Smooth muscle cell of the brain vasculature (primary cell): ENCODE results near the gene UFSP1.

ENCODE experiments used
- DNase-seq: peaks from one replicate; pipeline ENCODE4 v3.0.0-alpha.2; 2012; ENCODE audit warnings: low read depth, low spot score

UFSP1 gene

DNA sequence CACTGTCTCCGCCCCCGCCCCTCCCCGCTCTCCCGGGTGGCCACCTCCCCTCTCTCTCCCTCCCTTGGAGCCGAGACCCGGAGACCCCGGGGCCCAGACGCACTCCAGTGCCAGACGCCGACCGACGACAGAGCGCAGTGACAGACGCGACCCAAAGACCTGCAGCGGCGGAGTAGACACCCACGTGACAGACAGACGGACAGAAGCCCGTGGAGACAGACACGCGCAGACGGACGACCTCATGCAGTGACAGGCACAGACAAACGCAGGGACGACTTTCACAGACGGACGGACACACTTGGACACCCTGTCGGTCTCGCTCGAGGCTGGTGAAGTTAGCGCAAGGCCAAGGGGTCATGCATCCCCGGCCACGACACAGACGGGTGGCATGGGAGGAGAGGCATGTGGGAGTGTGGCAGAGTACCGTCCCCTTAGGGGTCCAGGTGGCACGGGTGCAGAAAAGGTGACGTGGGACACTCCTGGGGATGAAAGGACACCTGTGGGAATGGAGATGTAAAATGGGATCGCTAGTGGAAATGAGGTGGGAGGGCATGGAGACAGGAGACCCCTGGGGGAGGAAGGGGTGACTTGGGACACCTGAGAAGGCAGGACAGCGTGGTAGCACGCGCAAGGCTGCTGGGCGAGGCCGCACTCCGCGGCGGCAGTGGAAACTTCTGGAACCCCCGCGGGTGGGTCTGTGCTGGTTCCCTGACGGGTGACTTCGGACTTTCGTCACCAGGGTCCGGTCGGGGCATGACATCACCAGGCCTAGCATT is 6.6 kb upstream of the UFSP1 start:
- no peak for DNase-seq

DNA sequence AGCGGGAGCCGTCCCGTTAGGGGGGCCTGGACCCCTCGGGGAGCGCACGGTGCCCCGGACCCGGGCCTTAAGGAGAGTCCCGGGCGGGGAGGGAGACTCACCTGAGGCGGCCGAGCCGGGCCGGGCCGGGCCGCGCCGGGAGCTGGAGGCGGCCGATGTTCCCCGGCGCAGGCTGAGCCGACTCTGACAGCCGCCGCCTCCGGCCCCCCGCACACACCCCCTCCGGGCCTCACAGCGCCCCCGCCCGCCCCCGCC is 6.1 kb upstream of the UFSP1 start, which contains the start of gene ACHE:
TSS of gene ACHE (minus strand) at position 188 of the 255 bp plus-strand sequence. CDS start 1,656 bp downstream, outside the sequence.
- no peak for DNase-seq

DNA sequence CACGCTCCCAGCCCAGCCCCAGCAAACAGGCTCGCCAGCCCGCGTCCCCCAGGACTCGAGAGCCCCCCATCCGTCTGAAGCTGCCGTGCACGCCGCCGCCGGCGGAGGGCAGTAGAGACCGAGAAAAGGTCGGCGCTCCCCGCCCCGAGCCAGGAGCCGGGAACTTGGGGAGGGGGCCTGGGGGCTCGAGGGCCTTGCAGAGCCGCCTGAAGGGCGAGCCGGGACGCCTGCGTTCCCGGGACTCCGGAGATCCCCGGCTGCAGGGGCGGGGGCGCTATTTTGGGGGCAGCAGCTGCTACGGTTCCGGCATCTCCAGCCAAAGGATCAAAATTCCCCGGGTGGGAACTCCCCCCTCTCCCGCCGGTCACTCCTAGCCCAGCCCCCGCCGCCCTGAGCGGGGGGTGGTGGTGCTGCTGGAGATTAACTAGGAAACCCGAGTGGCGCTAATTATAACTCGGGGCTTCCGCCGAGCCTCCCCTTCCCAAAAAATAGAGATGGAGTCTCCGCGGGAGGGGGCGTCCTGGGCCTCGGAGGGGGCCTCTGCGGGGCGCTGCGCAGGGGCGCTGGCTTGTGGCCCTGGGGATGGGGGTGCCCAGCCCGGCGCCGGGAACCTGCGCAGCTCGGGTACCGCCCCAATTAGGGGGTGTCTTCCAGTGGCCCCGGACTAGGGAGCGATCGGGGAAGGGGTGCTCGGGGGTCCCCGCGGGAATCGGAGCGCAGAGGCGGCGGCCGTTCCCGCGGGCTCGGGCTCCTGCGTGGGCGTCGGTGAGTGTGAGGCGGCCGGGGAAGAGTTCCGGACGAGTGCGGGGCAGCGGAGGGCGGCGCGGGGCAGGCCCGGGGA is 5.6 kb upstream of the UFSP1 start:
- no peak for DNase-seq

DNA sequence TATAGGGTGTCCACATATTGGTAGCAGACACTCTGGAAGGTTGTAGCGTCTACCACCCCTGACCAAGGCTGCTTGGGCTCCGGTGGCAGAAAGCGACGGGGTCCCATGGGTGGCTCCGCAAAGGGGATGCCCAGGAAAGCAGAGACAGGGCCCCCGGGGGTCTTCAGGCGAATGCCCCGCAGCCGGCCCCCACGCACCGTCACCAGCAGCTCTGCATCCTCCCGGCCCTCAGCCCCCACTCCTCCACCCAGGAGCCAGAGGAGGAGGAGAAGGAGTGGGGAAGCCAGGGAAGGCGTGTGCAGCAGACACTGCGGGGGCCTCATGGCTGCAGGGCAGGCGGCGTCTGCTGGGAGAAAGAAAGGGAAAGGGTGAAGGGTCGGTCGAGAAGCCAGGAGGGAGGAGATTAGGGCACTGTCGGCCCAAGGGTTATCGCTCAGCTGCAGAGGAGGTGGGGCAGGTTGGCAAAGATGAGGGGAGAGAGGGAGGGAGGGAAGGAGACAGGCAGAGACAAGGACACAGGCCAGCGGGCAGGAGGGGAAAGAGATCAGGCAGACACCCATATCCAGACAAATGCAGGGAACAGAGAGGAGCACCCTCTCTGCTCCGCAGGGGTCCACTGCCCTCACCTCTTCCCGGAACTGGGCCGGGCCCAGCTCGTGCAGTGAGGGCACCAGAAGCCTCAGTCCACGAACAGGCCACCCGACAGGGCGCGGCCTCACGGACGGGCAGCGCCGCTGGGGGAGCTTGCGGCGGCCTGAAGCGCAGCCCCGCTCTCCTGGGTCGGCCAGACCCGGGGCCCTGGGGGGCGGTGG is 4.6 kb upstream of the UFSP1 start:
- no peak for DNase-seq

- no peak for DNase-seq
Observed at GRCh38 chr7:100893318-100893895, 3.9 kb upstream of the UFSP1 start.

GRCh38 chr7:100892364-100893317 is 3.1 kb upstream of the UFSP1 start:
- DNase-seq = no peak

GRCh38 chr7:100891568-100892247 is 2.2 kb upstream of the UFSP1 start:
- no peak for DNase-seq

- no peak for DNase-seq
Observed at GRCh38 chr7:100890653-100891567, 1.4 kb upstream of the UFSP1 start.

GRCh38 chr7:100888291-100888987 is 1.1 kb downstream of the UFSP1 start:
- DNase-seq = no peak

- DNase-seq = no peak
Observed at GRCh38 chr7:100887516-100888290, 1.8 kb downstream of the UFSP1 start.

GRCh38 chr7:100886936-100887515 is 2.5 kb downstream of the UFSP1 start:
- no peak for DNase-seq

DNA sequence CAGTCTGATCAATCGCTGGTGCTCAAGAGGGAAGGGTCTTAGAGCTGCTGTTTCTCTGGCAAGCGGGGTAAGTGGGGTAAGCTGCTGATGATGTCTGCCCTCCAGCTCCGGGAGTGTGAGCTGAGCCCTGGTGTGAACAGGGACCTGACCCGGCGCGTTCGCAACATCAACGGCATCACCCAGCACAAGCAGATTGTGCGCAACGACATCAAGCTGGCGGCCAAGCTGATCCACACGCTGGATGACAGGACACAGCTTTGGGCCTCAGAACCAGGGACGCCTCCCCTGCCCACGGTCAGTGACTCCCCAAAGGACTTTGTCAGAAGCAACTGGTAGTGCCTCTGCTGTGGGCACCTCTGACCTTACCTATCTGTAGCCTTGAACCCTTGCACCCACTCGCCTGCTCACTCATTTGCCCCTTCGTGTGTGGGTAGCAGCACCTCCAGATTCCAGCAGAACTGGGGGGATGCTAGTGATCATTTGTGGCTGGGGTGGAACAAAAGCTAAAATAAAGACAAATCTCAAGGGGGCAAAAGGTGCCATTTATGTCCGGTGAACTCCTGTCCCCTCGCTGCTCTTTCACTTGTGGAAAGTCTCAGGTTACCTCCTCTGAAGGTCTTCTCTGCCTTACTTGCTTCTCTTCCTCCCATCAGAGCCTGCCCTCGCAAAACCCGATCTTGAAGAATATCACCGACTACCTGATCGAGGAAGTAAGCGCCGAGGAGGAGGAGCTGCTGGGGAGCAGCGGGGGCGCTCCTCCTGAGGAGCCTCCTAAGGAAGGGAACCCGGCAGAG is 3.2 kb downstream of the UFSP1 start:
- no peak for DNase-seq

- DNase-seq = no peak
Observed at GRCh38 chr7:100885440-100886141, 3.9 kb downstream of the UFSP1 start.

DNA sequence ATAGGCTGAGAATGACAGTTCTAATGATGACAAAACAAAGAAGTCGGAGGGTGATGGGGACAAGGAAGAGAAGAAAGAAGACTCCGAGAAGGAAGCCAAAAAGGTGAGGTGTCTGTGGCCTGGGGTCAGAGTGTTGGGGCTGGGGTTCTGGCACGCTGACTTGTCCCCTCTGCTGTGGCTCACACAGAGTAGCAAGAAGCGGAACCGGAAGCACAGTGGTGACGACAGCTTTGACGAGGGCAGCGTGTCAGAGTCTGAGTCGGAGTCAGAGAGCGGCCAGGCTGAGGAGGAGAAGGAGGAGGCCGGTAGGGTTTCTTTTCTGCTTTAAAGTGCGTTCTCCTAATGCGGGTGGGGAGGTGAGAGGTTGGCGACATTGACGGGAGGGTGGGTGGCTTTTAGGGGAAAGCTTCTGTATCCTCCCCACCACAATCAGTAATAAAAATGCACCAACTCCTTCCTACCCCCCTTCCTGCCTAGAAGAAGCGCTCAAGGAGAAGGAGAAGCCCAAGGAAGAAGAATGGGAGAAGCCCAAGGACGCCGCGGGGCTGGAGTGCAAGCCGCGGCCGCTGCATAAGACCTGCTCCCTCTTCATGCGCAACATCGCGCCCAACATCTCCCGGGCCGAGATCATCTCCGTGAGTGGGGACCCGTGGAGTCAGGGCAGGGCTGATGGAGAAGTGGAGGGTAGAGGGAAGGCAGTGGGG is 4.6 kb downstream of the UFSP1 start:
- no peak for DNase-seq
